NCI-H524 (cell line): ENCODE results near the gene LINGO3.
A peak's percentile ranks its signal among the peaks of the same experiment; 100 is the strongest.
"Not testable (repeated sequence)": the region's sequence is repeated elsewhere in the genome, so short reads cannot be mapped to it uniquely, and the experiment has no call there.

Experiments
- DNase-seq, 2 experiments: peaks; one replicate each; lab custom pipeline; 2025; lab: John Stamatoyannopoulos, UW

Gene LINGO3

DNA sequence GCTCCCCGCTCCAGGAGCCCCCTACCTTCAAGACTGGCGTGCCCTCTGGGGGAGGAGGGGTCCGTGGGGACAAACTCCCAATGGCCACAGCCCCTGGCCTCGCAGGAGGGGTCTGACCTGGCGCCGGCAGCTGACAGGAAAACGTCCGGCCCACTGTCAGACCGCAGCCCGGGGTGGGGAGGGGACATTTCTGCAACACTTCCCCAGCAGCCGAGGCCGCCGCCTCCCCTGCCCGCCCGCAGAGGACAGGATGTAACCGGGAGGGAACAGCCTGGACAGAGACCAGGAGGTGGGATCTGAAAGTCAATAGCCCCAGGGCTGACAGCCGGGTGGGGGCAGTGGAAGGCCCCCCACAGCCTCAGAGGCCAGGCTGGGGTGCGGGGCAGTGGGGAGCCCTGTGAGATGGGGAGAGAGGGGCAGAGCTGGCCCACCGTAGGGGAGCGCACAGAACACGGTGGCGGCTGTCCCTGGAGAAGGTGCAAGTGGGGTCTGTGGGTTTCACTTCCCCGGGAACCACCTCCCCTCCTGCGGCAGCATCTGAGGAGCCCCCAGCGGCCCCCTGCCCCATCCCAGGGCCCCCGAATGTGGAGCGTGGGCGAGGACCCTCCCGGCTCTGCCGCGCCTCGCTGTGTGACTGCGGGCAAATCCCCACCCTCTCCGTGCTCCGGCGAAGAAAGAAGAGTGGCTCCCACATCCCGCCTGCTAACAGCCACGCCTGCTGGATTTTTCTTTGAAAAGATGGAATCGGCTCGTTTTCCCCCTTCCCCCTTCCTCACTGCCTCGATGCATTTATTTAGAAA, 25.7 kb downstream of the LINGO3 start, which contains the start of gene PEAK3:
TSS of gene PEAK3 (minus strand) at position 114 of the 800 bp plus-strand sequence. CDS start 1,244 bp downstream, outside the sequence.
- no peak for DNase-seq

DNA sequence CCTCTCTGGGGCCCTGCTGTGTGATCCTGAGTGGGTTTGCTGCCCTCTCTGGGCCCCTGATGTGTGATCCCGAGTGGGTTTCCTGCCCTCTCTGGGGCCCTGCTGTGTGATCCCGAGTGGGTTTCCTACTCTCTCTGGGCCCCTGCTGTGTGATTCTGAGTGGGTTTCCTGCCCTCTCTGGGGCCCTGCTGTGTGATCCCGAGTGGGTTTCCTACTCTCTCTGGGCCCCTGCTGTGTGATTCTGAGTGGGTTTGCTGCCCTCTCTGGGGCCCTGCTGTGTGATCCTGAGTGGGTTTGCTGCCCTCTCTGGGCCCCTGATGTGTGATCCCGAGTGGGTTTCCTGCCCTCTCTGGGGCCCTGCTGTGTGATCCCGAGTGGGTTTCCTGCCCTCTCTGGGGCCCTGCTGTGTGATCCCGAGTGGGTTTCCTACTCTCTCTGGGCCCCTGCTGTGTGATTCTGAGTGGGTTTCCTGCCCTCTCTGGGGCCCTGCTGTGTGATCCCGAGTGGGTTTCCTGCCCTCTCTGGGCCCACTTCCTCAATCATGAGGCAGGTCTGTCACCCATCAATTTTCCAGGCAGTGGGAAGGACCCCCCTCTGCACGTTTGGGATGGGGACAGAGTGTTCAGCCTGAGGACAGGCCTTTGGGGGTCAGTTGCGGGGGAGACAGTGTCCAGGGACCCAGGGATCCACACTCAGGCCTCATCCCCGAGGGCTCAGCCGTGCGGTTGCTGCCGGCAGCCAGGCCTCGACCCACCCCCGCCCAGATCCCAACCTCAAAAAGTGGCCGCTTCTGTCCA, 26.5 kb downstream of the LINGO3 start:
- not testable (repeated sequence) for DNase-seq

DNA sequence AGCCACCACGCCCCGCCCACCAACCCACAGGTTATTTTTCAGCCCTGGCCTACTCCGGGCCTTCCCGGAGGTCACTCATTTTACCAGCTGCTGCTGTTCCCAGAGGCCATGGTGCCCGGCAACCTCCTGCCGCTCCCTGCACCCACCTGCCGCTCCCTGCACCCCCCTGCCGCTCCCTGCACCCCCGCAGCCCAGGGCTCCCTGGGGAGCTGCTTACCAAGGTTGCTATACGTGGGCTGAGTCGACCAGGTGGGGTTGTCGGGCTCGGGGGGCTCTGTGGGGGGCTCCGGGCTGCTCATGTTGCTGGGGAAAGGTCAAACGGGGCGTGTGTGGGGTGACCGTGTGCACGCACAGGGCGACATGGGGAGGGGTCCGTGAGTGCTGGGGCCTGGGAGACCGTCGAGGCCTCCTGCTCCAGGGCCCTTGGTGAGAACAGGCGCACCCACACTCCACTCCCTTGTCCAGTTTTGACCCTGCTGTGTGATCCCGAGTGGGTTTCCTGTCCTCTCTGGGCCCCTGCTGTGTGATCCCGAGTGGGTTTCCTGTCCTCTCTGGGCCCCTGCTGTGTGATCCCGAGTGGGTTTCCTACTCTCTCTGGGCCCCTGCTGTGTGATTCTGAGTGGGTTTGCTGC, 27.2 kb downstream of the LINGO3 start:
- no peak for DNase-seq

DNA sequence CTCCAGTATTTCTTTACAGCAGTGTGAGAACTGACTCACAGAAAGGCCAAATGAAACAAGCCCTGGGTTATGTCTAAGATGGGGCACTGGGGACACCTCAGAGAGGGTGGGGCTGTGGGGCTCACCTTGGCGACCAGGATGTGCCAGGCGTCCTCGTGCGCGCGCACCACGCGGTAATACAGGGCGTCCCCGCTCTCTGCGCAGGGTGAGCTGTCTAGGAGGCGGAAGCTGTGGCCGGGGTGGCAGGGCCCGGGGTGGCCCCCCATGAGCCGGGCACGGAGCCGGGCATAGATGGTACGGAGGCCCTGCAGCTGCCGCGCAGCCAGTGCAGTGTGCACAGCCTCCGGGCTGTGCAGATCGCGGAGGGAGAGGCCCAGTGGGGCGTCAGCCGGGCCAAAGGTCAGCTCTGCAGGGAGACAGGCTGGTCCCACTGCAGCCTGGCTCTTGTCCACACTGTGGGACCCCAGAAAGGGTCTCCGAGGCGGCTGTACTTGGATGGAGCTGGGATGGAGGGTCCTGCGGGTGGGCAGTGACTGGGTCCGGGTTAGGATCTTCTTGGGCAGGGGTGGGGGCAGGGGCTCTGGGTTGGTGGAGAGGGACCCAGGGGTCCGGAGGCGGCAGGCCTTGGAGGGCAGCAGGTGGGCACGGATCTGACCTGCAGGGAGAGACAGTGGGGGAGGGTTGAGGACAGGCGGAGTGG, 29.3 kb downstream of the LINGO3 start:
- no peak for DNase-seq

DNA sequence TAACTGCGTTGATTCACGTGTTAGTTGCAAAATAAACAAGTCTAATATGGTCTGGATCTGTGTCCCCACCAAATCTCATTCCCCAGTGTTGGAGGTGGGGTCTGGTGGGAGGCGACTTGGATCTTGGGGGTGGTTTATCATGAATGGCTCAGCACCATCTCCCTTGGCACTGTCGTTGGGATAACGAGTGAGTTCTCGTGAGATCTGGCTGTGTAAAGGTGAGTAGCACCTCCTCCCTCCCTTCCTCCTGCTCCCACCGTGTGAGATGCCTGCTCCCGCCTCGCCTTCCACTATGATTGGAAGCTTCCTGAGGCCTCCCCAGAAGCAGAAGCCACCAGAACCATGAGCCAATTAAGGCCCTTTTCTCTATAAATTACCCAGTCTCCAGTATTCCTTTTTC, 30.8 kb downstream of the LINGO3 start:
- DNase-seq: no peak

DNA sequence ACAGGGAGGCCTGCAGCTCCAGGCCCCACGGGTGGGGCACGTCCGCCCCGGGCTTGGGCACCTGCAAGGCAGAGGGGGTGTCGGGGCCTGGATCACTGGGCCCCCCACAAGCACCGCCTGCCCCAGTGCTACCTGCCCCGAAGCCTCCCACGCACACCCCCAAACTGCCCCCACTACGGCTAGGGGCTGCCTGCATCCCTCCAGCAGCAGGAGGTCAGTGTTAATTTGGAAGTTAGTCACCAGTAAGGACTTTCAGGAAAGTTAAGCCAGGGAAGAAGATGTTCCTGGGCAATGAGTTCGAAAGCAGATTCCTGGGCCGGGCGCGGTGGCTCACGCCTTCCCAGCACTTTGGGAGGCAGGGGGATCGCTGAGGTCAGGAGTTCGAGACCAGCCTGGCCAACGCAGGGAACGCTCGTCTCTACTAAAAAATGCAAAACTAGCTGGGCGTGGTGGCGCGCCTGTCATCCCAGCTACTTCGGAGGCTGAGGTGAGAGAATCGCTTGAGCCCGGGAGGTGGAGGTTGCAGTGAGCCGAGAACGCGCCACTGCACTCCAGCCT, 31.4 kb downstream of the LINGO3 start:
- DNase-seq: no peak

DNA sequence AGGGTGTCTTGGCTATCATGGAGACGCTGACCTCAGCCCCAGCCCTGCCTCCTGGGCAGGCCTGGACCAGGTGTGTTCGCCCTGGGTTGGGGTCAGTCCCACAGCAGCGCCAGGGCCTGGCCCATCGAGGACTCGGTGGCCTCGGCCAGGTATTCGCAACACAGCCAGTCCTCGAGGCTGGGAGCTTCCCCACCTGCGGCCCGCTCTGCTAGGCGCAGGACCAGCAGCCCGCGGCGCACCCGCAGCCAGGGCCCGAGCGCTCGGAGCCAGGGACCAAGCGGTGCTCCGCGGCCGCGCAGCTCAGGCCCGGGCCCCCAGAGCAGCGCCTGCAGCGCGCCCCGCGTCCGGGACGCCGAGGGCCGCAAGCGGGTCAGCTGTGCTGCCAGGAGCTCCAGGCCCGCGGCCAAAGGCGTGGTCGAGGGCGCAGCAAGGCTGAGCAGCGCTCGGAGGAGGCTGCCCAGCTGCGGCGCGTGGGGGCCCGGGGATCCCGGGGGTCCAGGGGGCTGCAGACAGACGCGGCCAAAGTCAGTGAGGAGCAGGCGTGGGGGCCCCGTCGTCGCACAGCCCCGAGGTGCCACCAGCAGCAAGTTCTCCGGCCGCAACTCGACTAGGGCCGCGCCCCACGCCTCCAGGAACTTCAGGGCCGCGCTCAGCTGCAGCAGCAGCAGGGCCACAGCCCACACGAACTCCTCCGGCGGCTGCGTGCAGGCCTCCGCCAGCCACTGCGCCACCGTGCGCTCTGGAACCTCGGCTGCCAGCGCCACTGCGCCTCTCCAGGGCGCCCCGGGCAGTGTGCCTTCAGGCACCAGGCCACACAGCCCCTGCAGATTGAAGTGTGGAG, 32.1 kb downstream of the LINGO3 start:
- DNase-seq: no peak

DNA sequence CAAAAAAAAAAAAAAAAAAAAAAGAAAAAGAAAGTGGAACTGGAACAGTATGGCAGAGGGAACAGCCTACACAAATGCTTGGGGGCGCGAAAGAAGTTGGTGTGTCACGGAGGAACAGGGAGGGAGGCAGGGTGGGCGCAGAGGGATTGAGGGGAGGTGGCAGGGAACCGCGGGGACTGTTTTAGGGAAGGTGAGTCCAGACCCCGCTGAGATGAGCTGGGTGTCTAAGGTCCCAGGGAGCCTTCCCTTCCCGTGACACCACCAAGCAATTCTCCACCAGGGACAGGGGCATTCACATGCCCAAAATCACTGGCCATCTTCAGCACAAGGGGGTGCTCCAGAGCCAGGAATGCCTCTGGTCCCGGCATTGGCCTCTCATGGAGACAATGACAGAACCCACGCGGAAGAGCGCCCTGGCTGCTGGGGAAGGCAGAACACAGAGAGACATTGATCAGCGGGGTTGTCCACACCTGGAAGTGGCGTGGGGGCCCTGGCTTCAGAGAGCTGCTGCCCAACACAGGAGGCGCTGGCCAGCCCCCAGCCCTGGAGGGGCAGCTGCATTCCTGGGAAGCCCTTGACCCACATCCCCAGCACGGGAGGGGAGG, 32.9 kb downstream of the LINGO3 start:
- DNase-seq: peak; percentile 64 to 79

DNA sequence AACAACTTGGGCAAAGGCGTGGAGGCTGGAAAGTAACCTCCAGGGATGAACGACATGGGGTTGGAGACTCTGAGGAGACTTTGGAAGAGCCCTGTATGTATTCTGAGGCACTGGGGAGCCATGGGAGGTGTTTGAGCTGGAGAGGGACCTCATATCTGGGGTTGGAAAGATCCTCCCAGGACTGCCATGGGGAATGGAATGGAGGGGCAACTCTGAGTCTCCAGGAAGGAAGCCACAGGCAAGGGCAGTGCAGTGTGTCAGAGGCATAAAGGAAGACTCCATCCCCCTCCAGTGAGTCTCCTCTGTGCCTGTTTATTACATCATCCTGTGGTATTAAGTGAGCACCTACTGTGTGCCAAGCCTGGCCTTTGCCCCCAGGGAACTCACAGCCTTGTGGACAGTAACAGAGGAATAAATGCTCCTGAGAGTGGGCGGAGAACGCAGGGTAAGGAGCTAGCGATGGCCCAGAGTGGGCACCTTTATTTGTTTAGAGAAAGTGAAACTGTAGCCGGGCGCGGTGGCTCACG, 33.7 kb downstream of the LINGO3 start:
- DNase-seq: no peak

DNA sequence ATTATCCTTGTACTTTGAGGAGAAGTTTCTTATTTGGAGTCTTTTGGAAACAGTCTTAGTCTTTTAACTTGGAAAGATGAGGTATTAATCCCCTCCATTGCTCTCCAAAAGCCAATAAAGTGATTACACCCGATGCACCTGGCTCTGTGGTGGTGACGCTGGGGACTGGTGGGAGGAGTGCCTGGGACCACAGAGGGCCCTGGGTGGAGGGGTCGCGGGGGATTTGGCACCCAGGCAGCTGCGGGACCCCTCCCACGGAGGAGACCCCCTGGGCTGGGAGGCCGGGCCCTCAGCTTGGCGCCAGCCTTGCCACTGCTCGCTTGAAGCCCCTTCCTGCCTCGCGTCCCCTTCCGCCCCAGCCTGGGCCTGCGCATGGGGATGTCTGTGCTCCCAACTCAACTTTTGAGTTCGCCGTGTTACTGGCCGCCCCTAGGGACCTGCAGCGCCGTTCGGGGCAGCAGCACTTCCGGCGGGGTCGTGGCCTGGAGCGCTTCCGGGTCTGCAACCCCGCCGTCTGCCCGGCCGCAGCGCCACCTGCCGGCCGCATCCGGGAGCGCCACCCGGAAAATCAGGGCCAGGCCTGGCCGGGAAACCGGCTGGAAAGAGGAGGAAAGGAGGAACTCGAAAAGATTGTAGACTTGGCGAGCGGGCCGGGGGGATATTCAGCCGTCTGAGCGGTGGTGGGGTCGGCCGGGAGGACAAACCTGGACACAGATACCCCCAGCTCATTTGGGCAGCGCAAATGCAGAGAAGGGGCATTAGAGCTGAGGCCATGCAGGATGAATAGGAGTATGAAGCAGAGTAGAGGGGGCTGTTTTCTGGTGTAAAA, 34.4 kb downstream of the LINGO3 start:
- DNase-seq: peak; percentile 45 to 79

DNA sequence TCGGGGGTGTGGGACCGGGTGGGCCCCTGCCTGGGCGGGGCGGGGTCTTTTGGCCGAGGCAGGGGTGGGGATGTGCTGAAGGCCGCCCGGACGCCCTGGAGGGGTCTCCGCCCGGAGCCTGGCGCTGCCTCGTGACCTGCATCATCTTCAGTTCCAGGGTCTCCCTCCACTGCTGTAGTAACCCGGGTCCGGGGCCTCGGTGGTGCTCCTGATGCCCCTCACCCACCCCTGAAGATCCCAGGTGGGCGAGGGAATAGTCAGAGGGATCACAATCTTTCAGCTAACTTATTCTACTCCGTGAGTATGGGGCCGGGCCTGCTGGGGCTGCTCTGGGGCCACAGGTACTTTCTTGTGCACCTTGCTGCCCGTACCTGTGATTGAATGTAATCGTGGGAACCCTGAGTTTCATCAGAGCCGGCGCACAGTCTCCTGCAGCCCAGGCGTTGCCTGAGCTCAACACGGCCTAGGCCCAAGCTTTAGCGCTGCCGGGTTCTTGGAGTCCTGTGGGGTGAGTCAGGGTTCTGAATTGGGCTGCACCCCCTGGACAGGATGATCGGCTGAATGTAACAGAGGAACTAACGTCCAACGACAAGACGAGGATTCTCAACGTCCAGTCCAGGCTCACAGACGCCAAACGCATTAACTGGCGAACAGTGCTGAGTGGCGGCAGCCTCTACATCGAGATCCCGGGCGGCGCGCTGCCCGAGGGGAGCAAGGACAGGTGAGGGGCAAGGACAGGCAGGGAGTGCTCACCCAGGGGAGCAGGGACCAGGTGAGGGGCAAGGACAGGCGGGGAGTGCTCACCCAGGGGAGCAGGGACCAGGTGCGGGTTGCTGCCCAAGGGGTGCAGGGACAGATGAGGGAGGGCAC, 36.5 kb downstream of the LINGO3 start:
- DNase-seq: no peak

DNA sequence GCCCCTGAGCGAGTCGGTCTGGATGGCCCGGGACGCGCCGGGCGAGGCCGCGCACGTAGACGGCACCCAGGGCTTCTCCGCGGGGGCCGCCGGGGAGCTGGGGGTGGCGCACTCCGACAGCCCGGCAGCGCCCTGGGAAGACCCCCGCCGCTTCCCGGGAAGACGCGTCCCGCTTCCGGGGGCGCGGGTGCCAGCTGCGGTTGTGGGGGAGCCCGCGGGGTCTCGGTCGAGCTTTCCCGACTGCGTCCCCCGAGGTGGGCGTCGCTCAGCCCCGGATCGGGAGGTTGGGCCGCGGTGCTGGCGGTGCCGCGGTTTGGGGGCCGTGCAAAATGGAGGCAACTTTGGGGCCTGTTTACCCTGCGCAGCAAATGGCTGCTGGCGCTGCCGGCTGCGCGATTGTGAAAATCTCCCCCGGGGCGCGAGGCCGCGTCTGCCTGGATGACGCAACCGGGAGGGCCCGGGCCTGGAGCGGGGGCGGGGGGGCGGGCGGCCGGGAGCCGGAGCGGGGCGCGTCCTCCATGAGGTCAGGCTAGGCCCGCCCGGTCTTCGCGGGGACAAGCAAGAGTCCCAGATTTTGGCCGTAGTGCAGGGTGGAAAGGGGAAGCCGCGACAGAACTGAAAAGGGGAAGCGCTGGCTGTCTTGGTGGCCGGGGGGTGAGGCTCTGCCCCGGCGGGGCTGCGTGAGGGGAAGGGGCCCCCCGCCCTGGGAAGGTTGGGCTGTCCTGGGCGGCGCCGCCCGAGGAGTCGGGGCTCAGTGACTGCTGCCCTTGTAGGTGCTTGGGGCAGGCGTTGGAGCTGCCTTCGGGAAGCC, 37.3 kb downstream of the LINGO3 start:
- DNase-seq: peak in 1 of 2 experiments; percentile 35

DNA sequence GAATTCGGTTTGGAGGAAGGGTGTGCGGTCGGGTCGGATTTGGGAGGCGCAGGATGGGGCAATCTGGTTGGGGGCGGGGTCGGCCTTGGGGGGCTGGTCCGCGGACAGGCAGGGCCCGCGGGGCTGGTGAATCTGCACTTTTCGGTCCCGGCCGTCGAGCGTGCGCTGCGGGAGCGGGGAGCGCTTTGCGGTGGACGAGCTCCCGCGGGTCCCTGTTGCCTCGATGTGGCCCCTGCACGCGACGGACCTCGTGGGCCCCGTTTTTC, 37.9 kb downstream of the LINGO3 start:
- no peak for DNase-seq

DNA sequence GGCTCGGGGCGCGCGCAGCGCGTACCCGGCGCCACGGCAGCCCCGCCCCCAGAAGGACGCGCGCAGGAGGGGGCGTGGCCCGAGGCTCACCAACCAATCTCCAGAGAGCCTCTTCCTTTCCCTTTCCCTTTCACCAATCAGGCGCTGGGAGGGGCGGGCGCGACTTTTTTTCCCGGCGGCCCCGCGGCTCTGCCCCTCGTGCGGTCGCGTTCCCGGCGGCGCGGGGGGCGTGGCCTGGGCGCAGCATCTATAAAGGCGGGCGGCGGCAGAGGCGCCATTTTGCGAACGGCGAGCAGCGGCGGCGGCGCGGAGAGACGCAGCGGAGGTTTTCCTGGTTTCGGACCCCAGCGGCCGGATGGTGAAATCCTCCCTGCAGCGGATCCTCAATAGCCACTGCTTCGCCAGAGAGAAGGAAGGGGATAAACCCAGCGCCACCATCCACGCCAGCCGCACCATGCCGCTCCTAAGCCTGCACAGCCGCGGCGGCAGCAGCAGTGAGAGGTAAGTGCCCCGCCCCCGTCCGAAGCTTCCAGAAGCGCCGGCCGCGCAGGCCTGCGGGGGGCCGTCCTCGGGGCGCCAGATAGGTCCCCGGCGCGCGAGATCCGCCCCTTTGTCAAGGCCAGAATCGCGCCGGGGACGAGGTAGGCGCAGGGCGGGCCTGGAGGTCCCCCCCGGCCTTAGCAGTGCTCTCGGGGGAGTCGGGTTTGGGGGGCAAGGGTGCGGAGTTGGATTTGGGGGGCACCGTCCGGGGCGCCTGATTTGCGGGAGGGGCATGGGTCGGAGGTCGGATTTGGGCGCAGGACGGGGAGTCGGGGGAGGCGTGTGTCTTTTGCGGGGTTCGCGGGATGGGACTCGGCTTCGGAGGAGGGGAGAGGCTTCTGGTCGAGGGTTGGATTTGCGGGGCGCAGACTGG, 38.5 kb downstream of the LINGO3 start:
- DNase-seq: peak; percentile 94 to 97

DNA sequence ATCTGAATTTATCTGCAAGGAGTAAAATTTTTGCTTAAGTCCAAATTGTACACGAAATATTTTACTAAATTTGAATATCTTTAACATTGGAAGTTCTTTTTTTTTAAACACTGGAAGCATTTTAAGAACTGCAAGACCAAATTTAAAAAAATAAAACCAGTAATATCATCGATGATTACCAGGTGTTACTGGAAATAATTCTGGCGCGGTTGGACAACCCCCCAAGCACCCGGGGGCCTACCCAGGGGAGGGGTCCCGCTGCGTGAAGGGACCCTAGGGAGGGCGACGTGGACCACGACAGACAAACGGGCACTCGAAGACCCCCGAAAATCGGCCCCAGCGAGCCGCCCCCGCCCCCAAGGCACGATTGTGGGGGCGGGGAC, 39.1 kb downstream of the LINGO3 start:
- no peak for DNase-seq

DNA sequence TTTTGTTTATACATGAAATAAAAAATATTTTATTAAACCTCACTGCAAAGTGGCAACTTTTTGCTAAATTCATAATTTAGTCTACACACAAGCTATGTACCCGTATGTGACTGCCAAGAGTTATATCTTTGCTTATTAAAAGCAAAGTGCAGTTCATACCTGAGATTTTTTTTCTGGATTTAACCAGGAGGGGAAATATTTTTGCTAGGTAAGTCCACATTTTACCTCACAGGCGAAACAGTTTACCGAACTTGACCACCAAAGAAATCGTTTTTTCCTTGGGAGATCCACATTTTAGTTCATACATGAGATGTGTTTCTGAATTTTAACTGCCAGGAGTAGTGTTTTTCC, 39.5 kb downstream of the LINGO3 start:
- DNase-seq: no peak
